HG02885 (cell line): Measurements from ENCODE around the gene DCUN1D2.
"Not testable (repeated sequence)": the region's sequence is repeated elsewhere in the genome, so short reads cannot be mapped to it uniquely, and the experiment has no call there.

Experiments used
- ATAC-seq: cut with Tn5 transposase; IDR thresholded peaks from one replicate; pipeline ENCODE4 v1.9.1; 2021; ENCODE audit warnings: mild to moderate bottlenecking; ENCODE audit not compliant: unreplicated experiment, poor library complexity

DCUN1D2 gene

DNA sequence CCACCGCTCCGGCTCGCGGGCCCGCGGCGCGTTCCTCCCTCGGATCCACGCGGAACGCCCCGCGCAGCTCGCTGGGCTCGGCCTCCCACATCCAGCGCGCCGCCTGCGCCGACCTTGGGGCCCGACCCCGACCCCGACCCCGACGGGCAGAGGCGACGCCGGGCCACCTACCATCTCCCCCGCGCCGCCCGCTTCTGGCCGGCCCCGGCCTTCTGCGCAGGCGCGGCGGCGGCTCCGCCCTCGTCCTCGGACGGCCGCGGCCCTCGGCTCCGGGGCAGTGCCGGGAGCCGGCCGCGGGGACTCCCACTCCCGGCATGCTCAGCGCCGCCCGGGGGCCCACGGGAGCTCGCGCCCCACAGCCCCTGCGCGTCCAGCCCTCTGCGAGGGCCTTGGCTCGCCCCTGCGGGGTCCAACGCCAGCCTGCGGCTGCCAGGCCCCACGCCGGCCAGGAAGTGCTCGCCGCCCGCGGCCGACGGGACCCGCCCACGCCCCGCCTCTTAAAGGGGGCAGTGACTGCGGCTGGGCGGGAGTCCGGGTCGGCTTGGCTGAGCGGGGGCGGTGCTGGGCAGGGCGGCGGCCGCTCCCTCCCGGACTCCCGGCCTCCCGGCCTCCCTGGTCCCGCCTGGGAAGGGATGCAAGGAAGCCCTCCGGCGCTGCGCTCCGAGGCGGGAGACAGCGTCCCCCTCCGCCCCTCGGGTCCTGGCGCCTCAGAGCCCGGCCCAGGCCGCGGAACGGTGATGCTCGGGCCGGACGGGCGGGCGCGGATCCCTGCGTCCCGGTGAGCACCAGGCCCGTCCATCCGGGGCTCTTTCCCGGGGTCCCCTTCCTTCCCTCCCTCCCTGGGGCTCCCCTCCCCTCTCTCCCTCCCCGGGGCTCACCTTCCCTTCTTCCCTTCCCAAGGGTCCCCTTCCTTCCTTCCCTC, at the start of gene DCUN1D2:
DCUN1D2 (minus strand) TSS at position 216 of the 922 bp plus-strand sequence; CDS start at position 174, 42 bp downstream.
- ATAC-seq = peak; percentile 79

DNA sequence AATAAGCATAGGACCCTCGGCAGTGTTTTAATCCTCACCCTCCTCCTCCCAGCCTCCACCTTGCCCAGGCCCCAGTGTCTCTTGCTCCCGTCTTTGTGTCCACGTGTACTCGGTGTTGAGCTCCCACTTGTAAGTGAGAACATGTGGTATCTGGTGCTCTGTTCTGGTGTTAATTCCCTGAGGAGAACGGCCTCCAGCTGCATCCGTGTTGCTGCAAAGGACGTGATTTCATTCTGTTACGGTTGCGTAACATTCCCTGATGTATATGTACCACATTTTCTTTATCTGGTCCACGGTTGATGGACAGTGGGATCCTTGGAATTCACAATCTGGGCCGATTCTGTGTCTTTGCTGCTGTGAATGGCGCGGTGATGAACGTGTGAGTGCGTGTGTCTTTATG, 49.3 kb upstream of the DCUN1D2 start:
- no peak for ATAC-seq

DNA sequence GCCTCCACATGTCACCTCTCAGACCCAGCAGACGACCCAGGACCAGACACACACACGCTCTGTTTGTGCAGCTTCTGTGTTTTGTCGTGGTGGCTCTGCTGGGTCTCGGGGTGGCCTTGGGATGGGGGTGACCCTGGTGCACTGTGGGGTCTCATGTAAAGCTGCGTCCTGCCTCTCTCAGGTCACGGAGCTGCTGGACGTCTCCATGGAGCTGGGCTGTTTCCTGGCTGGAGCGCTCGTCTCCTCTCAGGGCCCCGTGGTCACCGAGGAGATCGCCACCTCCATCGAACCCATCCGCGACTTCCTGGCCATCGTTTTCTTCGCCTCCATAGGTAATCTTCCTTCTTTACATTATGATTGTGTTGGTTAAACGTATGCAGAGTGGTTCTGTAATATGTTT, 48.7 kb upstream of the DCUN1D2 start:
- no peak for ATAC-seq

DNA sequence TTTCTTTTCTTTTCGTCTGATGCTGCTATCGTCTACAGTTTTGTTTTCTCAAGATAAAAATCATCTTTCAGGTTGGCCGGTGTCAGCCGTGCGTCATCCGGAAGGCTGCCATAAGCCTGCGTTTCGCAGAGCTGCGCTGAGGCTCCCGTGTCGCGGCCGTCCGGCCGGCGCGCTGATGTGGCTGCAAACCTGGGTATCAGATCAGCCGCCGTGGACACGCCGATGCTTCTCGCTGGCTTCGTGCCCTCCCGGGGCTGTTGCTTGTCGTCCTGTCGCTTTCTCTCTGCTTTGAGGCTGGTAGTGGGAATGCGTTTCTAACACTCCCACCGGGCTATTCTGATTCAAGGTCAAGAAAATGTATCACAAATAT, 48.2 kb upstream of the DCUN1D2 start:
- ATAC-seq = no peak

DNA sequence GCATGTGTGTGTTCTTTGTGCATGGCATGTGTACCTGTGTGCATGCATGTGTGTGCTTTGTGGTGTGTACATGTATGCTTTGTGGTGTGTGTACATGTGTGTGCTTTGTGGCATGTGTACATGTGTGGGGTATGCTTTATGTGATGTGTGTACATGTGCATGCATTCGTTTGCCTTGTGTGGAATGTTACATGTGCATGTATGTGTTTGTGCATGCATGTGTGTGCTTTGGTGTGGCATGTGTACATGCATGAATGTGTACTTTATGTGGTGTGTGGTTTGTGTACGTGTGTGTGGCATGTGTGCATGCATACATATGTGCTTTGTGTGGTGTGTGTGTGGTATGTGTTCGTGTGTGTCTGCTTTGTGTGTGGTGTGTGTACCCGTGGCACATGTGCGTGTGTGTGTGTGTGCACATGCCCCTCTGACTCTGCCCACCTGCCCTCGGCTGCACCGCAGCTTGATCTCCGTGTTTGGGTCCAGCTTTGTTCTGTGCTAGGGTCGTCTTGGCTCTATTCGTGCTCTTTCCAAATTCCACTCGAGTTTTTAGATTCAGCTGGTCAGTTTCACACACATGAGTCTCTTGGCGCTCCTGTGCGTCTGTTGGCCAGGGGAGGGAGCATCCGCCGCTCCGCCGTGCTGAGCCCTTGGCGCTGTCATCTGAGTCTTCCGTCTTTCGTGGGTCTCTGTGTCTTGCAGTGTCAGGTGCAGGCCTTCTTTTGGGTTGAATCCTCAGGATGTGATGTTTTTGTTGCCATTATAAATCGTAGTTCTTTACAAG, 47.6 kb upstream of the DCUN1D2 start:
- ATAC-seq = no peak

DNA sequence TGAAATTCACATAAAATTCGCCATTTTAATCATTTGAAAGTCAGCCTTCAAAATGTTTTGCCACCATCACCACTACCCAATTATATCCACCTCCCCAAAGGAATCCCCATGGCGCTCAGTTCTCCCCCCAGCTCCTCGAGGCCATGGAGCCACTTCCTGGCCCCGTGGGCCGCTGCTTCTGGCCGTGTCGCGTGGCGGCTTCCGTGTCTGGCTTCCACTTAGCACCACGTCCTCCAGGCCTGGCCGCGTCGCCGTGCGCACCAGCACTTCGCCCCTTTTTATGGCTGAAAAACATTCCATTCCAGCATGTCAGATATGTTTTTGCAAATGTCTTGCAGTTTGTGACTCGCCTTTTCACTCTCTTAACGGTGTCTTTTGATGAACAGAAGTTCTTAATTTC, 46.7 kb upstream of the DCUN1D2 start:
- ATAC-seq = no peak

DNA sequence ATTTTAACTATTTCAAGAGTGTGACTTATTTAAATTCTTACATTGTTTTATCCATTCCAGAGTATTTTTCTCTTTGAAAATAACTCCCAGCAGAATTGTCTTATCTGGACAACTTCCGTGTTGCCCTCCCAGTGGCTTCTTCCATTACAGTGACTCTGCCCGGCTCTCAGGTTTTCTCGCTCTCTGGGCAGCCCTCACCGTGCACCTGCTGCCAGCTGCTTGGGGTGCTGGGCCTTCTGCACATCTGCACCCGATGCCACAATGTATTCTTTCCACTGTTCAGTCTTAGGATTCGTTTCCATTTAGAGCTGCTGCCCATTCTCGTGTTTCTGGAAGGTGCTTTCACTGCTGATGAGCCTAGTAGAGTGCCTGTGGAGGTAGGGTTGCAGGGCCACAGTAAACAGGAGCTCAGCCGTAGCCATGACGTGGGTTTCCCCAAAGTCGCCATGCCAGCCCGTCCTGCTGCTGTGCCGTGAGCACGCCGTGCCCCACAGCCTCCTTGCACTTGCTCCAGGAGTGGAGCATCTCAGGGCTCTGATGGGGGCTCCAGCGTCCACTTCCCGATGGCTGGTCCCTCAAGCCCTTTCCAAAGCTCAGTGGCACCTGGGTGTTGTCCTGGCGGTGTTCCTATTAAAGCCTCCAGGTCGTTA, 46.1 kb upstream of the DCUN1D2 start:
- no peak for ATAC-seq

DNA sequence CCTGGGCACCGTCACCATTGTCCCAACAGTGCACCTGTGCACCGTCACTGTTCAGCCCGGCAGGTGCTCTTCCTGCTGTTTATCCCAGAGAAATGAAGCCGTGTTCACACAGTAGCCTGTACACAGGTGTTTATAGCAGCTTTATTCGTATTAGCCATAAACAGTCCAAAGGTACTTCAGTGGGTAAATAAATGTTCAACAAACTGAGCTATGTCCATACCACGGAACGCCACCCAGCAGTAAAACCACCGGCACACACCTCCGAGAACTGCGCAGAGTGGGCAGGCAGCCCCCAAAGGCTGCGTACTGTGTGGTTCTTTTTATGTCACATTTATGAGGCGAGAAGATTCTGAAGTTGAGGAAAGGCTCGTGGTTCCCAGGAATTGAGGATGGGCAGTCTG, 44.9 kb upstream of the DCUN1D2 start:
- no peak for ATAC-seq

DNA sequence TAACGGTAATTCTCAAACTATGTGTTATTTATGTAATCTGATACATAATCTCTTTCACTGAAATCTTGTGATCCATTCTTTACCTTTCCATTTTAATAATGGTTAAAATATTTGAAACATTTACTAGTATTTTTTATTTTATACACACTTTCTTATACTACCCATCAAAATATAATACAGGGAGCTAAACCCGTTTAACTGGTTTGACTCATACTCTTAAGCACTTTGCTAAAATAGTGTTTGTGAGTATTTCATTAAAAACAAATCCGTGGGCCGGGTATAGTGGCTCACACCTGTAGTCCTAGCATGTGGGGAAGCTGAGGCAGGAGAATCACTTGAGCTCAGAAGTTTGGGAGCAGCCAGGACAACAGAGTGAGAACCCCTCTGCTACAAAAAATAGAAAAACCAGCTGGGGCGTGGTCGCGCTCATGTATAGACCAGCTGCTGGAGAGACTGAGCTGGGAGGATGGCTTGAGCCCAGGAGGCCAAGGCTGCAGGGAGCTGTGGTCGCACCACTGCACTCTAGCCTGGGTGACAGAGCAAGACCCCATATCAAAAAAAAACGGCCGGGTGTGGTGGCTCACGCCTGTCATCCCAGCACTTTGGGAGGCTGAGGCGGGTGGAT, 43.8 kb upstream of the DCUN1D2 start:
- ATAC-seq = no peak

DNA sequence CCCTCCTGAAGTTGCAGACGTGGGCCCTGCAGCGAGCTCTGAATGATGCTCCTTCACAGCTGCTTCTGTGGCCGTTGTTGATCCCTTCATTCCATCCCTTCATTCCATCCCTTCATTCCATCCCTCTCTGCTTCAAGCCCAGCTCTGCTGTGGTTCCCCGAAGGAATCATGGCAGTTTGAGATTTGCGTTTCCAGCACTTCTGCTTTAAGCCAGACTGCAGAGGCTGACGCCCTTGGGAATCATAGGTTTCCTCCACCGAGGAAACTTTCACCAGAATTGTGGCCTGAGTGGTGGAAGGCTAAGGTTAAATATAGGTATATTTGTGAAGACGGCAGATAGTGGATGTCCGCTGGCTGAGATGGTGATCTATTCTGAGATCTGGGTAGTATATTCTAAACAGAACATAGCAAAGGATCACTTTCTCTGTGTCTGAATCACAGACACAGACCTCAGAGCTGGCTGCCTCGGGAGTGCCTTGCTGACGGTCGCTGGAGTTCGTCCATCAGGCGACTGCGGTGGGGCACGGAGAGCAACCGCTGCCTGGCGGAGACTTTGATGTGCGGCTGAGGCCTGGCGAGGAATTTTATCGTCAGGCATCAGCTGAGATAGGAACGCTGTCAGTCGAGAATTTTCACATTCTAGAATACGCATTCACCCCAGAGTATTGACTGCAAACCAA, 42.8 kb upstream of the DCUN1D2 start:
- ATAC-seq = no peak

DNA sequence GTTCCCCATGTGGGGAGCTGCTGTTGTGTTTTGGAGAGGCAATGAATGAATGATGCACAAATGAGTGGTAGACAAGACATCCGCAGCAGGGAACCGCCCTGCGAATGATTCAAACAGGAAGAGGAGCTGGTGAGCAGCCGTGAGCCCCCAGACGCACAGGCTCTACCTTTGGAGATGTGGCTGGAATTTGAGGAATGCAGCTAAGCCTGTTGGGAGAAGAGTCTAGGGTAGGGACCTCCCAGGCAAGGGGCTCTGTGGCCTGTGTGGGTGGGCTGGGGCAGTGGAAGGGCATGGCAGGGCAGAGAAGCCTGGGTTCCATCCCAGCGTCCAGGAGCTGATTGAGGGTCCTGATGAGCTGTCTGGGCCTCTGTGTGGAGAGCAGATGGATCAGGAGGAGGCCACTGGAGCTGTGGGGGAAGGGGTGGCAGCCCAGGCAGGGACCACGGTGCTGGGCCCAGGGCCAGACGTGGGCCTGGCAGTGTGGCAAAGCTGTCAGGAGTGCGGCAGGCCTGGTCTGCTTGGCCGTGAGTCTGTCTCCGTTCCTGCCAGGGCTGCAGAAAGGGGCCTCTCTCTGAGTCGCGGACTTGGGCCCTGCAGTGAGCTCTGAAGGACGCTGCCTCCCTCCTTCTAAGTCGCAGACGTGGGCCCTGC, 41.8 kb upstream of the DCUN1D2 start:
- no peak for ATAC-seq

DNA sequence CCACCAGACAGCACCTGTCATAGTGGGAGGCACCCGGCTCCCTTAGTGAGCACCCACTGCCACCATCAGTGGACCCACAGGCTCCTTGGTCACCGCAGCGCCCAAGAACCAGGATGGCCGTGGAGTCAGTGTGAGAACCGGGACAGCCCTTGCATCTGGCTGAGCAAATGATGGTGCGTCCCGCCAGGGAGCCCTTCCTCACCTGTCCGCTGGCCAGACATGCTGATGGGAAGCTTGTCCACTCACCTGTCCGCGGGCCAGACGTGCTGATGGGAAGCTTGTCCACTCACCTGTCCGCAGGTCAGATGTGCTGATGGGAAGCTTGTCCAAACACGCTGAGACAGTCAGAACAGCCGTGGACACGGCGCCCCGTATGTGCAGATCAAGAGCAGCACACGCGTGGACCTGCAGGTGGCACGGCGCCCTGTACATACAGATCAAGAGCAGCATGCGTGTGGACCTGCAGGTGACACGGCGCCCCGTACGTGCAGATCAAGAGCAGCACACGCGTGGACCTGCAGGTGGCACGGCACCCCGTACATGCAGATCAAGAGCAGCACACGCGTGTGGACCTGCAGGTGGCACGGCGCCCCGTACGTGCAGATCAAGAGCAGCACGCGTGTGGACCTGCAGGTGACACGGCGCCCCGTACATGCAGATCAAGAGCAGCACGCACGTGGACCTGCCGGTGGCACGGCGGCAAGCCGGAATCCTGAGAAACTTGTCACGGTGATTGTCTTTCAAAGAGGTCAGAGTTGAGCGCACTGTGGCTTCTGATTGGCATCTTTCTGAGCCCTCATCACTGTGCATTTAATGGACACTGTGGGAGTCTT, 40.7 kb upstream of the DCUN1D2 start:
- ATAC-seq = no peak

DNA sequence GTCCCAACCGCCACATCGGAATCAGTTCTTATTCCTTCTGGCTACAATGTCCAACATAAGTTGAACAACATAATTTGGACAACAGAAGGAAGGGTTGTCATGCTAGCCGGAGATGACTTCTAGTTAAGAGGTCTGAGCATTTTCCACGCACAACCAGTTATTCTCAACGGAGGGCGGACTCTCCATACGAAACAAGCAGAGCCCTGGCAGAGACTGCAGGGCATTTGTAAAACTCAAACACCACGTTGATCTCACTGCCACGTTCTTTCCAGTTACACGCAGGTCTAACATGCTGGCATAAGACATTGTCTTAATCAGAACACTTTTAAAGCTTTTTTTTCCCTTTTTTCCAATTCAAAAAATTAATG, 38.3 kb upstream of the DCUN1D2 start:
- no peak for ATAC-seq

DNA sequence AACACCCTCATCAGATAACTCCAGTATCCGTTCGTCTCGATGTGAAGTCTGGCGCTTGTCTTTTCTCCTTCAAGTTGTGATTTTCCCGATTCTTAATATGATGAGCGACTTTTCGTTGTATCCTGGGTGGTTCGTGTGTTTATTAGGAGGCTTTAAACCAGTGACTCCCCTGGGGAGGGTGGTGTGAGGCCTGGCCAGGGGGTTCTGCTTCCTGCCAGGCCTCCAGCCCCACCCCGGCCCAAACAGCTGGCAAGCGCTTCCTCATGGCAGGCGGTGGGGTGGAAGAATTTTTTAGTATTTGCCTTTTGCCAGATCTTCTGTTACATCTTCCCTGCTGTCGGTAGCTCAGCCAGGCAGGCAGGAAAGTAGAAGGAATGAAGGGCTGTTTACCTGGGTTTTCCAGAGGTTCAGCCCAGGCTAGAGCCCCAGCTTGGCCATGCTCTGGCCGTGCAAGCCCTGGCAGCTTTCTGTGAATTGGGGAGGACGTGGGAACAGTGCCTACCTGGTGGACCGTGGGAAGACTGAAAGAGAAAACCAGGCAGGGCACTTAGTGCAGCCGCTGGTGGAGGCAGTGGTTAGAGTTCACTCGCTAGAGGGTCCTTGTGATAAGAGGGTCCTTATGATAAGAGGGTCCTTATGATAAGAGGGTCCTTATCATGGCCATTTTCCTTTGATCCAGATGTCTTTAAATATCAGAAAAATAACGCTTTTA, 37.7 kb upstream of the DCUN1D2 start:
- ATAC-seq = no peak

DNA sequence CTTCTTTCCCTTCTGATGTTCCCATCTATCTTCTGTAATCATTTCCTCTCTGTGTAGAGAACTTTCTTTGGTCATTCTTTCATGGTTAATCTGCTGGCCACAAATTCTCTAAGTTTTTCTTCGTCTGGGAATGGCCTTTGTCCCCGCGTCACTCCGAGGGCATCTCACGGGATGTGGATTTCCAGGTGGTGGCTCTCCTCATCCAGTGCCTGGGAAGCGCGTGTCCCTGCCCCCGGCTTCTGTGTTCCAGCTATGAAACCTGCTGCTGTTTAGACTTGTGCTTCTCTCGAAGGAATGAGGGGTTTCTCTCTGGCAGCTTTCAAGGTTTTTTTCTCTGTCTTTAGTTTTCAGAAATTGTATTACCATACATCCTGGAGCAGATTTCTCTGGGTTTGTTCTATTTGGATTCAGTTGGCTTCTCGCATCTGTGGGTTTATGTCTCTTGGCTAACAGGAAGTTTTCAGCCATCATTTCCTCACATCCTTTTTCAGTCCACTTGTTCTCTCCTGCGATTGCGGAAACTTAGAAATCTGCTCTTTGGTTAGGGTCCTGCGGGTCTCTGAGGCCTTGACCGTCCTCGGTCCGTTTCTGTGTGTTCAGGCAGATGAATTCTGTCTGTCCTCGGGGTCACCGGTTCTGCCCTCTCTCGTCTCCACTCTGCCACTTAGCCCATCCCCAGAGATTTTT, 36.9 kb upstream of the DCUN1D2 start:
- no peak for ATAC-seq

DNA sequence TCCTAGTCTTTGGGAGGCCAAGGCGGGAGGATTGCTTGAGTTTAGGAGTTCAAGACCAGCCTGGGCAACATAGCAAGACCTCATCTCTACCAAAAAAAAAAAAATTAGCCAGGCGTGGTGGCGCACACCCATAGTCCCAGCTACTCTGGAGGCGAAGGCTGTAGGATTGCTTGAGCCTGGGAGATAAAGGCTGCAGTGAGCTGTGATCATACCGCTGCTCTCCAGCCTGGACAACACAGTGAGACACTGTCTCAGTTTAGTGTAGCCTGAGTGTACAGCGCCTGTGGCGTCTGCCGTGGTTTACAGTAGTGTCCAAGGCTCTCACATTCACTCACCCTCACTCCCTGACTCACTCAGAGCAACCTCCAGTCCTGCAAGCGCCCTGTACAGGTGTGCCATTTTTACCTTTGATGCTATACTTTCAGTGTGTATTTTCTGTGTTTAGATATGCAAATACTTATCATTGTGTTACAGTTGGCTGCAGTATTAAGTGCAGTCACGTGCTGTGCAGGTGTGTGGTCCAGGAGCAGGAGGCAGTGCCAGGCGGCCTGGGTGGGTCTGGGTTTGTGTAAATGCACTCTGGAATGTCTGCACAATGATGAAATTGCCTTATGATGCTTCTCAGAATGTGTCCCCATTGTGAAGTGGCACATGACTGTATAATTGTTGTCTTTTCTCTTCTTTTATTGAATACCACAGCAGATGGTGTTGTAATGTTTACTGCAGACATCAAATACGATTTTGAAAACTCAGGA, 36.1 kb upstream of the DCUN1D2 start:
- no peak for ATAC-seq

DNA sequence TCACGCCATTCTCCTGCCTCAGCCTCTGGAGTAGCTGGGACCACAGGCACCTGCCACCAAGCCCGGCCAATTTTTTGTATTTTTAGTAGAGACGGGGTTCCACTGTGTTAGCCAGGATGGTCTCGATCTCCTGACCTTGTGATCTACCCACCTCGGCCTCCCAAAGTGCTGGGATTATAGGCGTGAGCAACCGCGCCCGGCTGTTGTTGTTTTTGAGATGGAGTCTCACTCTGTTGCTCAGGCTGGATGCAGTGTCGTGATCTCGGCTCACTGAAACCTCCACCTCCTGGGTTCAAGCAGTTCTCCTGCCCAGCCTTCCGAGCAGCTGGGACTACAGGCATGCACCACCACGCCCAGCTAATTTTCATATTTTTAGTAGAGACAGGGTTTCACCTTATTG, 31.9 kb upstream of the DCUN1D2 start:
- not testable (repeated sequence) for ATAC-seq
